IMR-90 (cell line): ENCODE data around the gene GPC5.

Experiments
- CTCF ChIP-seq: conservative IDR thresholded peaks from 2 replicates; pipeline ENCODE4 v1.5.1; 2012; ENCODE audit warnings: mild to moderate bottlenecking, low read depth, low read length, improper control_type of control experiment
- FOS ChIP-seq: fragments of 150-350 bp; IDR thresholded peaks from 2 replicates; pipeline ENCODE4 v1.6.1; 2016; ENCODE audit warnings: low read depth, low read length
- MAZ ChIP-seq: IDR thresholded peaks from 2 replicates; pipeline ENCODE4 v1.6.1; 2012; ENCODE audit warnings: low read depth, mild to moderate bottlenecking, low read length, improper control_type of control experiment, moderate library complexity, borderline replicate concordance
- POLR2A ChIP-seq: IDR thresholded peaks from 2 replicates; pipeline ENCODE4 v1.6.1; 2012; ENCODE audit warnings: mild to moderate bottlenecking, low read depth, low read length
- RCOR1 ChIP-seq: IDR thresholded peaks from 2 replicates; pipeline ENCODE4 v1.6.1; 2012; ENCODE audit warnings: mild to moderate bottlenecking, low read length, improper control_type of control experiment; ENCODE audit not compliant: insufficient replicate concordance
- RFX5 ChIP-seq: IDR thresholded peaks from 2 replicates; pipeline ENCODE4 v1.8.0; 2012; ENCODE audit warnings: low read depth, mild to moderate bottlenecking, low read length, moderate library complexity
- SMC3 ChIP-seq: fragments of 150-350 bp; IDR thresholded peaks from 2 replicates; pipeline ENCODE4 v1.6.1; 2016; ENCODE audit warnings: low read depth, mild to moderate bottlenecking, antibody characterized with exemption, low read length, moderate library complexity
- TF ChIP-seq, protein P1 (sequence below): fragments of 150-350 bp; IDR thresholded peaks from 2 replicates; pipeline ENCODE4 v1.6.1; 2016; ENCODE audit warnings: low read depth, mild to moderate bottlenecking, low read length, moderate library complexity, borderline replicate concordance

DNA sequence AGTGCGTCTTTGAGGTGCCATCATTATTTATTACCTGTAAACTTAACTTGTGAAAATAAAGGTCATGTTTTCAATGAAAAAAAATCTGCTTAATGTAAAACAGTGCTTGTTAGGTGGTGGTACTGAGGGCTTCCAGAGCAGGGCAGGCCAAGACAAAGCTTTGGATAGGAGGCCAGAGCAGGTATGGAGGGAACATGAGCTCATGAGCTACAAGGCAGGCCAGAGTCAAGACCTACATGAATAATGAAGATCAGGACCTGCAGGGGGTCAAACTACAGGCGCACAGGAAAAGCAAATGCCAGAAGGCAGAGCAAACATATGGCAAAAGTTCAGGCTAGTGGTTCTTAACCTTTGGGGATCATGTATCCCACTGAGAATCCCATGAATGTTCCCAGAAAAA, 343.5 kb downstream of the GPC5 start:
- TF ChIP-seq CTCF (no peak), RFX5 (no peak), POLR2A (no peak), RCOR1 (no peak), MAZ (no peak), SMC3 (no peak), FOS (no peak)
- TF ChIP-seq, protein P1, sequence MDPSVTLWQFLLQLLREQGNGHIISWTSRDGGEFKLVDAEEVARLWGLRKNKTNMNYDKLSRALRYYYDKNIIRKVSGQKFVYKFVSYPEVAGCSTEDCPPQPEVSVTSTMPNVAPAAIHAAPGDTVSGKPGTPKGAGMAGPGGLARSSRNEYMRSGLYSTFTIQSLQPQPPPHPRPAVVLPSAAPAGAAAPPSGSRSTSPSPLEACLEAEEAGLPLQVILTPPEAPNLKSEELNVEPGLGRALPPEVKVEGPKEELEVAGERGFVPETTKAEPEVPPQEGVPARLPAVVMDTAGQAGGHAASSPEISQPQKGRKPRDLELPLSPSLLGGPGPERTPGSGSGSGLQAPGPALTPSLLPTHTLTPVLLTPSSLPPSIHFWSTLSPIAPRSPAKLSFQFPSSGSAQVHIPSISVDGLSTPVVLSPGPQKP = no peak
